NCI-H510A treated with DMSO at 0.1 percent for 48 hours (cell line): Measurements from ENCODE around the gene FGGY.
A peak's percentile ranks its signal among the peaks of the same experiment; 100 is the strongest.
"Not testable (repeated sequence)": the region's sequence is repeated elsewhere in the genome, so short reads cannot be mapped to it uniquely, and the experiment has no call there.

Source experiments
- DNase-seq: peaks from one replicate; lab custom pipeline; 2025; lab: John Stamatoyannopoulos, UW

Gene FGGY

DNA sequence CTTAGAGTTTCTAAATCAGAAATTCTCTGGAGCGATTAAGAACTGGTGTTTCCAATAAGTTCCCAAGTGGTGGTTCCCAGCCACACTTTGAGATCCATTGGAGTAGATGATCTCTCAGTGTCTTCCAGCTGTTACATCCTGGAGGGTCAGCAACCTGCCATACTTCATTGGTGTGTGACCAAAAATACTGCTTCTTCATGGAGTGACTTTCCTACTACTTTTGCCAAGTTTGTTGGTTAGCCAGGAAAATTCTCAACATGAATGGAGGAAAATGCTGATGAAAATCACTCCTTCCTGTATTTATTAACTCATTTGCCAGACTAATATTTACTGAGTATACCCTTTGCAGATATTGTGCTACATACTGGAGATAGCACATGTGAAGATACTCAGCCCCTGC is 186.1 kb downstream of the FGGY start:
- DNase-seq, result no peak

DNA sequence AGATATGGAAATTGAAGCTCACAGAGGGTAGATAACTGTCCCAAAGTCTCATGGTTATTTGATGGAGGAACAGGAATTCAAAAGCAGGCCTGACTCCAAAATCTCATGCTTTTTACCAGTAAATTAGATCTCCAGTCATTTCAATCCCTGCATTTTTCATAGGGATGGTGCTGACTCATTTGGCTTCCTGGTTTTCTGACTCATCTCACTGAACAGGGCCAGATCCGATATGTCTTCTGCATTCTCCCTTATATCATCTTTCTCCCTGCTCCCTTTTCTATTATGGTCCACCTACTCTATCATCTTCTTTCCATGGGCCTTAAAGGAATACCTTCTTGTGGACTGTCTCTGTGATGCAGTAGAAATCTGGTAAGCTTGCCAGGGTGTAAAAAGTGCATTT is 187.2 kb downstream of the FGGY start:
- DNase-seq, result no peak

DNA sequence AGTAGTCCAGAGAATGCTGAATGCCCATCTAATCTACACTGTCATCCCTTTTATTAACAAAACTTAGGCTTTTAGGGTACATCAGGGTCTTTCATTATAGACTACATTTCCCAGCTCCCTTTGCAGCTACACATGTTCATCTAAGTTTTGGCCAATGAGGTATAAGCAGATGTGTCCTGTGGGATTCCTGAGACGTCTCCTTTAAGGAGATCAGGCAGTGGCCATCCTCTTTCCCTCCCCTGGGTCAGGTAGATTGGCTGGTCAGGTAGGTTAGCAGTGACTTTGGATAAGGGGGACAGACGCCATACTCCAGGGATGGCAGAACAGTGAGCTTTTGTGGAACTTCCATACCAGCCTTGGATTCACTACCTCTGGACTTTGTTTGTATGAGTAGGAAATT is 188.3 kb downstream of the FGGY start:
- DNase-seq, result no peak

DNA sequence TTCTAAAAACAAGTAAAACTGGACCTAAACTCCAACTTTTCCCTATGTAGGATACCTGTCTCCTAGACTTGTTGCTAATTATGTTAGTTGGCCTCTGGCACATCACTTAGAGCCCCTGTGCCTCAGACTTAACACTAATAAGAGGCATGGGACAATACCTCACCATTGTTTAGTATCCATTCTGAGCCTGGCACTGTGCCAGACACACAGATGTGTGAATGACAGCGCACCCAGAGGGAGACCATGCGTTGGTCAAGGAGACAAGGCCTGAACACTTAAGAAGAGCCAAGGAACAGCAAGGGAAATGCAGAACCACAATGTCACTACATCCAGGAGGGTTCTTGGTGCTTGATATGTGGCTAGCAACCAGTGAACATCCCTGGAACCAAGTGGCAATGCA is 189.1 kb downstream of the FGGY start:
- no peak for DNase-seq

DNA sequence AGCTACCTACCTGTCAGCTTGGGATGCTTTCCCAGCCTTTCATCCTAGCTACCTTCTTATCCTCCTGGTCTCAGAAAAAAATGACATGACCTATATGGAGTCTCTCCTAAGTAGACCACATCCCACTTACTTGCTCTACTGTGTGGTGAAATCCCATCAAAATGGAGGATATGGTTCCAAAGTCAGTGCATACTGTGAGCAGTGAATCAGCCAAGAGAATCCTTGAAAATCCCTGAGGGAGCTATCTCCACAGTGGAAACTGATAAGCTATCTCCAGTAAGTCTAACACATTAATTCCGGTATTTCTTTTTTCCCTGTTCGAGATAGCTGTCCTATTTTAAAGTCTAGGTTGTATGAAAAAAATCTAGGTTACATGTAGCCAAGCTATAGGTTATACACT is 189.7 kb downstream of the FGGY start:
- DNase-seq, result no peak

DNA sequence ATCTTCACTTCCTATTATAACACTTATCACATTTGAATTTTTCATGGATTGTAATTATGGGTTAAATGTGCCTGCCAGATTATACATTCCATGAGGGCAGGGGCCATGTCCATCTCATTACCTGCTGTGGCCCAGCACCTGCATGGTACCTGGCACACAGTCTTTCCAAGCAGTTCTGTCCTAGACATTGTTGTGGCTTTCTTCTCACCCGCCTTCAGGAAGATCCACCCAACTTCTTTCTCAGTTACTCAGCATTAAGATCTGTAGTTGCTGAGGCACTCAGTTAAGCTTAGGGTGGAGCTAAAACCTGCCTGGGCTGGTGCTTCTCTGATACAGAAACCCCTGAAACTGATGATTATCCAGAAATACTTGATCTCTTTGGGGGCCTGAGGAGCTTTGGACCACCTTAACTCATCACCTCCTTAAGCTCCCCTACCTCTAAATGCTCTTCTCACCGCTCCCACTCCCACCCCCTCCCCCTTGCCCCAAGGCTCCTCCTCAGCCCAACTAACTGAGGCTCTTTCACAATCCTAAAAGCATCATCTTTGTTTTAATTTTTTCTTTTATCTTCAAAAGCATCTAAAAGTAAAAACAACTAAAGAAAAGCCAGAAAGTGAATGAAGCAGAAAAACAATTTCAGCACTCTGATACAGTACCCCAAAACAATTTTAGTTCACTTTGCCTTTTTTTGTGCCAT is 190.6 kb downstream of the FGGY start:
- no peak for DNase-seq

DNA sequence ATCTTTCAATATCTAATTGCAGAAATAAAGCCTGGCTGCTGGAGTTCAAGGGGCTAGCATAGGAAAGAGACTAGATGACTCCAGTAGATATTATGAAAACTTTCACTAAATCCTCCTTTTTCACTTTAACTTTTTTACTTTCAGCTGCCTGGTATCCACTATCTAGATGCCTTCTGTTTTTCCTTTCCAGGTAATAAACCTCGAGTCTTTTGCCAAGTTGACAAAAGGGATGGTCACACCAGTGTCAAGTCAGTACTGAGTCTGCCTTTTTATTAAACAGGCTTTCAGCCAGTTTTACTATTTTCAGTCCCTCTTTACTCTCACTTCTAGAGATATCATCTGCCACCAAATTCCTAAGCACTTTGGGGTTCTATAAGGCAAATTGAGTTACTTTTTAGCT is 195.6 kb downstream of the FGGY start:
- DNase-seq, result no peak

DNA sequence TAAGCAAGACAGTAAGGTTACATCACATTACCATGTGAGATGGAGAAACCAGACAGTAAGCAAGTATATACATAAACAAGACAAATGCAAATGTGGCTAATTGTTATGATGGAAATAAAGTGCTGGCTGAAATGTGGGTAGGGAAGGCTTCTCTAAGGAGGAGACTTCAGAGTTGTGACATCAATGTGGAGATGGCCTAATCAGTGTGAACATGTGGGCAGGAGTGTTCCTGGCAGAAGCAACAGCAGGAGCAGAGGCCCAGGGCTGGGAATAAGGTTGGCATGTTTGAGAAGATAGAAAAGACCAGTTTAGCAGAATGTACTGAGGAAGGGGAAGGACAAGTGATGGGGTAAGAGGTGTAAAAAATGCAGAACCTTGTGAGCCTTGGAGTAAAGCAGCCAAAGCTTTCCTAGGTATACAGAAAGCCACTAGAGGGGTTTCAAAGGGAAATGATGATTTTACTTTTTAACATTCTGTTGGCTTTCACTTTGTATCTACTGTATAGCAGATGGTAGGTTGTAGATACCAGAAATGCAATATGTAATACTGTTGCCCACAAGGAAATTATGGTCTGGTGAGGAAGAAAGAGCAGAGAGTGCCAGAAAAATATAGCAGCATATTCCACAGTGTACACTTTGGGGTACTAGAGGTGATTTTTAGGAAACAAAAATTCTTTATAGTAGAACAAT is 197.4 kb downstream of the FGGY start:
- no peak for DNase-seq

DNA sequence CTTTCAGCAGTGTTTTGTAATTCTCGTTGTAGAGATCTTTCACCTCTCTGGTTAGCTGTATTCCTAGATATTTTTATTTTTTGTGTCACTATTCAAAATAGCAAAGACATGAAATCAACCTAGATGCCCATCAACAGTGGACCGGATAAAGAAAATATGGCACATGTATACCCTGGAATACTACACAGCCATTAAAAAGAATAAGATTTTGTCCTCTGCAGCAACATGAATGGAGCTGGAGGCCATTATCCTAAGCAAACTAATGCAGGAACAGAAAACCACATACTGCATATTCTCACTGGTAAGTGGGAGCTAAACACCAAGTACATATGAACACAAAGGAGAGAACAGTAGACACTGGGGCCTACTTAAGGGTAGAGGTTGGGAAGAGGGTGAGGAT is 199.3 kb downstream of the FGGY start:
- DNase-seq, result not testable (repeated sequence)

DNA sequence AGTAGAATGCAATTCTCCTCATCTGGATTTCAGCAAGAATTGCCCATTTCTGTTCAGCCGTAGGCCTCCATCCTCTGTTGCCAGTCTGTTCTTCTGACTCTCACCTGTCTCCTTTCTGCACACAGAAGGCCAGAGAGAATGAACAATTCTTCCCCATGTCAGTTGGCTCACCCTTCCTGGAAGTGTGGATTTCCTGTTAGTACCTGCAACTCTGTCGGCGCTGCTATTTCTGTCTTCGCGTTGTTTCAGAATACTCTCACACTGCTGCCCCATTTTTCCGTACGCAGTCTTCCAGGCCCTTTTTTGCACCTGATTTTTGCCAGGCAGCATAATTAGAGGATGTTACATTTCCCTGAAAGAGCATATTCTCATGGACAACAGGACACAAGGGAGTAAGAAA is 200.7 kb downstream of the FGGY start:
- no peak for DNase-seq

DNA sequence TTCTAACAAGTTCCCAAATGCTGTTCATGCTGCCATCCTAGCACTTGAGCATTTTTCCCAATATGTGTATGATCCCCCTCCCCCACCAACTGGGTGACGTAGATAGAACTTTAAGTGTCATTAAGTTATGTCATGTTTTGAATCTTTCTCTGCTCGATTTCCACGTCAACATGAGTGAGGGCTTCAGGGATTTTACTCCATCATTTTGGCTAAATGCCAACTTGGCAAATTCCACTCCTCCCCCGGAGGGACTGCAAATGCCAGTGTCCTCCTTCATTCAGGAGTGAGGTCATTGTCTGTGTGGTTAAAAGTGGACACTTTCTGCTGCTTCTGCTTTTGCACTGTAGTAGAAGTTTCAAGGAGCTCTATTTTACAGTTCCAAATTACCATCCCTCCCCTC is 201.7 kb downstream of the FGGY start:
- DNase-seq, result peak; percentile 22

DNA sequence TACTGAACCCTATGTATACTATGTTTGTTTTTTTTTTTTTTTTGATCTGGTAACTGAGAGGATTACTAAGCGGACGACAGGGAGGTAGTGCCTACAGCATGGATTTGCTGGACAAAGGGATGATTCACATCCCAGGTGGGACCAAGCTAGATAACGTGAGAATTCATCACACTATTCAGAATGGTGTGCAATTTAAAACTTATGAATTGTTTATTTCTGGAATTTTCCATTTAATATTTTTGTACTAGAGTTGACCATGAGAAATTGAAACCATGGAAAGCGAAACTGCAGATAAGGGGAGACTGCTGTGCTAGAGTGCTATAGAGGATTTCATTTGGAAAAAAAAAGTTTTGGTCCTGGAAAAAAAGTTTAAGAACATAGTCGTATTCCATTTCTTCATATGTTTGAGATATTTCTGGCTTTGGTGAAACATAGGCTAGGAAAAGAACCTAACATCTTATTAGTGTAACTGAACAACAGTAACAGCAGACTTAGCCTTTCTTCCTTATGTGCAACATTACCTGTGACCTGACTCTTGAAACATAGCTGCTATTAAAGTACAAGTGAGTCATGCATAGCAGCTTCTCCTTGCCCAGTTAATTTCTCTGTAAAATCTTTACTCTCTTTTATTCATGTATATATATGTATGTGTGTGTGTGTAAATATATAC is 202.5 kb downstream of the FGGY start:
- DNase-seq, result no peak

DNA sequence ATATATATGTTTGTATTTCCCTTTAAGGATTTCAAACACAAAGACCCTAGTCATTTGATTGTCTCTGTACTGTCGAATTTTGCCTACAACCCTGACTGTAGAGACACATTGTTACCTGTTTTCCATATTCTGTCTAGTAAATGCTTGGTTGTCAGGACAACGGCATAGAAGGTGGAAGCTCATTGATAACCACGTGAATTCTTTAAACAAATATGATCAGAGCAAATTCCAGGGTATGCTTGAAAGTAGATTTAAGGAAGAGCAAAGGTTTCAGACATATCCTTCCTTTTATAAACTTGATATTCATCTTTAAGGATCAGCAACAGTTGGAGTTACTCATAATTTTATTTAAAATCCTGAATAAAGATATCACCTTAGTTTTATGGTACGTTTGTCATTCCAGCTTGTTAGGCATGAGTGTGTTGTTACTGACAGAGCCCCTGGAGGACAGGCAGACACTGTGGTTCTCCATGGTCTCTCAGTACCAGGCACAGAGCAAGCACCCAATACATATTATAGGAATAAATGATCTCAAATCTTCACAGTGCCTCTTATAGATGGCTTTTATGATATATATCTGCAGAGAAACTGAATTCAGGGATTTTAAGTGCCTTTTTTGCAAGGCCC is 203.2 kb downstream of the FGGY start:
- no peak for DNase-seq

DNA sequence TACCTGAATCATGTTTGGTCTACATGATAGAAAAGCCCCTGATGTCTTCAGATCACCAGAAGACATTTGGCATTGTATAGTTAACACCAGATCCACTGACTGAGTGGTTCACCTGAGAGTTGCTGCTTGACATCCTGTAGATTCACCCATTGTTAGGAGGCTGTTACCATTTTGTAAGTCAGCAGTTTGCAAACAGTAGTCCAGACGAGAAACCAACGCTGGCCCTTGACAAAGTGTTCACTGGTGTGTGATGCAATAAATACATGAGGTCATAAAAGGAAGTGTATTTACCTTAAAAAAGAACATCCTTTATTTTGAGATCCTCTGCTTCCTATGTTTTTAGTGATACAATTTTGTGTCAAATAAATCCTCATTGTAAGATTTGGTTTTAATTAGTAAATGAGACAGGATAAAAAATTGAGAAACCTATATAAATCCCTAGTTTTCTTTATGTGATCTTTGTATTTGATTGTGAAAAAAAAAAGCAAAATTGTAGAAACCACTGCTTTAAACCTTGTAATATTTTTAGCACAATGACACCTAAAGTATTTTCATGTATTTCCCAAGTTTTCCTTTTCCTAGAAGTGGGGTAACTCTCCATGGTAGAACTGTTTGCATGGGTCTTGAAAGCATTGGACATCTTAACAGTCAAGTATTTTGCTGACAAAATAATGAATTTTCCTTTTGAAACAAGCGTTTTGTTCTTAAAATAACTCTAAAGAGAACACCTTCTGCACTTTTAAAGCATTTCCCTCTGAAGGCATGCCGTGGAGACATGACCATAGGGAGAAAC is 204.3 kb downstream of the FGGY start:
- no peak for DNase-seq

DNA sequence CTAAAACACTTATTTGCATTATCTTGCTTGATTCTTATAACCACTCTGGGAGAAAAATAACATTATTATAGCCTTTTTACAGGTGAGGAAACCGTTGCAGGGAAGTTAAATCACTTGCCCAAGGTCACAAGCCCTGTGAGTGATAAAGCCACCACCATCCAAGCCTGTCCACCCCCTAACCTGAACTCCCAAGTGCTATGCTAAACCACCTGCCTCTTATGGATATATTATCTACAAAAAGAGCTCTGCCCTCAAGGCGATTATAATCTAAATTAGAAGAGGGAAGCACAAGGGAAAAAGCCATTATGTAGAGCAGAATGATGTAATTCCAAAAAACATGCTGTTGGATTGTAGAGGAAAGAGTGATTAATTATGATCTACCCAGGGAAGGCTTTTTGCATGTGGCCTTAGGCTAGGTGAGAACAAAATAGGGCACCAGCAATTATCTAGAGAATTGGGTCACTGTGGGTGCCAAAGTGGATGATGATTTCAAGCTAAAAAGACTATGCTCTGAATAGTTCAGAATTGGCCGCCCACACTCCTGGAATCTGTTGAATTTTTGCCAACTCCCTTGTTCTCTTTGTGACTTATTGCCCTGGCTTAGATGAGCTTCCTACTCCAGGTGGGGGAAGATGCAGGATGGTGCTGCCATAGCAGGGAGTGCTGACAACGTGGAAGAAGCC is 205.3 kb downstream of the FGGY start:
- no peak for DNase-seq

DNA sequence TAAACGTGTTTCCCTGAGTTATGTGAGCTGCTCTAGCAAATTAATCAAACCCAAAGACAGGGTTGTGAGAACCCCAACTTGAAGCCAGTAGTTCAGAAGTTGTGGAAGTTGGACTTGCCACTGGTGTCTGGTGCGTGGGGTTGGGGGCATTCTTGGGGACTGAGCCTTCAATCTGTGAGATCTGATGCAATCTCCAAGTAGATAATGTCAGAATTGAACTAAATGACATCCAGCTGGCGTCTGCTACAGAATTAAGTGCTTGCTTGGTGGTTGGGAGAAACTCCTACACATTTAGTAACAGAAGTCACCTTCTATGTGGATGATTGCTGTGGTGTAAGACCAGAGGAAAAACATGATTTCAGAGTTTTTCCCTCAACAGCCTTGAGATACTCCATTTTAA is 207.4 kb downstream of the FGGY start:
- DNase-seq, result no peak

DNA sequence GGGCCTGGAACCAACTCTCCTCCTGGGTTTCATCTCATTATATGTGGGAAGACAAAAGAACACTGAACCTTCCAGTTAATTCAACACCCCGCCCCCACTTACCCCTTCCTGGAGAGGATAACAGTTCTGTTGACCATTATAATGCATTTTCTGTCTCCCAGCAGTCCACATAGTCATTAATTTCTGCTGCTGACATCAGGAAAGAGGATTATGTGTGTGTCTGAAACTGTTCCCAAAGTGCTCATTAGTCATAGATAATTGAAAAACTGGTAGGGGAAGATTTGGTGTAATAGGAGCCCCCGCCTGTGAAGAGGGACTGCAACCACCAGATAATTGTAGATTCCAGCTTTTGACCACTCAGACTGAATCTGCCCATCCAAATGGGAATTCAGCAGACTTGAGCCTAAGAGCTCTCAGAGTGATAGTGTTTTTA is 208.7 kb downstream of the FGGY start:
- no peak for DNase-seq

DNA sequence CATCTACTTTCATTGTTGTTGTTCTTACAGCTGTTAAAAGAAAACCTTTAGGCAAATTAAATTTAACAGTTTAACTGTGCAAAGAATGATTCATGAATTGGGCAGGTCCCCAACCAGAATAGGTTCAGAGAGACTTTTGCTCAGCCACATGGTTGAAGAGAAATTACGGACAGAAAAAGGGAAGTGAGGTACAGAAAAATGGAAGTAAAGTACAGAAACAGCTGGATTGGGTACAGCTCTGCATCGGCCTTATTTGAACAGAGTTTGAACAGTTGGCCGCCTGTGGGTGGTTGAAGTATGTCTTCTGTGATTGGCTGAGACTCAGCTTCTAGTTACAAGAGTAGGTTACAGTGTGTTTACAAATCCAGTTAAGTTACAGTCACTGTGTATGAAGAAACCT is 210.1 kb downstream of the FGGY start:
- peak; percentile 55 for DNase-seq

DNA sequence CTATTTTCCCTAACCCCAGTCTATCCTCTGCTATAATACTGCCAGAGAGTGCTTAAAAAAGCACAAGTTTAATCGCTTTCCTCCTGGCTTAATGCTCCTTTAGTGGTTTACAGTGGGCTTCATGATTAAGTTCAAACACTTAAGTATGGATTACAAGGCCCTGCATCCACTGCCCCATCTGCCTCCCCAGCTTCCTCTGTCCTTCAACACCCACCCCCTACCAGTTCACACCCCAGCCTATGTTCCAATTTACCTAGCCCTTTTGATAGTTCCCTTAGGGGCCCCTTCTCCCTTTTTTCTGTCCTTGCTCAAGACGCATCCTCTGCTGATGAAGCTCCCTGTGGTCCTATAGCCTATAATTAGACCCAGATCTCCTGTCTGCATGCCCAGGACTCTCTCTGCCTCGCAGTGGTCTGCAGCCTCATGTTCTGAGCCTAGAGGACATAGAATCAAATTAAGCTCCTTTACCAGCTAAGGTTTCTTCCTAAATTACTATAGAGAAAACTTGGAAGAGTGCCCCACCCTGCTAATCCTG is 212.5 kb downstream of the FGGY start:
- DNase-seq, result no peak

DNA sequence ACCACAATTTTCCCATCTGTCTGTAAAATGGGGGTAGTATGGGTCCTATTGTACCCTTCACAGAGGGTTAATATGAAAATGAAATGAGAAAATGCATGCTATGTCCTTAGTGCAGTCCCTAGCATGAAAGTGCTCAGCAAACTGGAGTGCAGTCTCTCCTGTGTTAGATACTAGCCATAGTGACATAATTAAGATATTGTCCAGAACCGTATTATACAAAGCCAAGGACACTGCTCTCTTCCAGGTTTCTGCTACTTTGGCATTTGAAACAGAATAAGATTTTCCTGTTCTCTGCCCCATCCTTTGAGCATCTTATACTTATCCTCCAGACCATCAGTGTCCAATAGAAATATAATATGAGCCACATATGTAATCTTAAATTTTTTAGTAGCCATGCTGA is 213.4 kb downstream of the FGGY start:
- no peak for DNase-seq
